ENCODE measurements around the gene KRTAP4-1.
"Not testable (repeated sequence)": the region's sequence is repeated elsewhere in the genome, so short reads cannot be mapped to it uniquely, and the experiment has no call there.

The KRTAP4-1 gene

GRCh38 chr17:41168121-41168520 lies 16.6 kb downstream of the KRTAP4-1 start, which contains the start of gene KRTAP4-3:
KRTAP4-3 (minus strand) TSS chr17:41168221; CDS start chr17:41168172, 49 bp downstream.
- DNase-seq, result no peak

GRCh38 chr17:41167561-41167960 lies 17.1 kb downstream of the KRTAP4-1 start:
- DNase-seq, result no peak

GRCh38 chr17:41163828-41164227 lies 20.9 kb downstream of the KRTAP4-1 start:
- DNase-seq, result no peak

- no peak for DNase-seq
Measured at GRCh38 chr17:41160648-41161047, 24.1 kb downstream of the KRTAP4-1 start, which contains the start of gene KRTAP4-4. KRTAP4-4 (minus strand) TSS chr17:41160748; CDS start chr17:41160691, 57 bp downstream.

GRCh38 chr17:41160190-41160589 lies 24.5 kb downstream of the KRTAP4-1 start:
- not testable (repeated sequence) for DNase-seq

GRCh38 chr17:41153856-41154255 lies 30.9 kb downstream of the KRTAP4-1 start:
- no peak for DNase-seq

GRCh38 chr17:41151525-41151924 lies 33.2 kb downstream of the KRTAP4-1 start:
- DNase-seq, result no peak

- DNase-seq, result no peak
Measured at GRCh38 chr17:41150026-41150425, 34.7 kb downstream of the KRTAP4-1 start.

- no peak for DNase-seq
Measured at GRCh38 chr17:41149652-41149985, 35.1 kb downstream of the KRTAP4-1 start, which contains the start of gene KRTAP4-5. KRTAP4-5 (minus strand) TSS chr17:41149825; CDS start chr17:41149767, 58 bp downstream.

GRCh38 chr17:41148971-41149651 lies 35.6 kb downstream of the KRTAP4-1 start:
- DNase-seq, result not testable (repeated sequence)

GRCh38 chr17:41147531-41148204 lies 37.0 kb downstream of the KRTAP4-1 start:
- no peak for DNase-seq

GRCh38 chr17:41145261-41145660 lies 39.5 kb downstream of the KRTAP4-1 start:
- DNase-seq, result no peak

GRCh38 chr17:41144846-41145245 lies 39.9 kb downstream of the KRTAP4-1 start:
- DNase-seq, result no peak

GRCh38 chr17:41141361-41141760 lies 43.4 kb downstream of the KRTAP4-1 start:
- DNase-seq, result no peak

- no peak for DNase-seq
Measured at GRCh38 chr17:41140360-41141131, 44.2 kb downstream of the KRTAP4-1 start, which contains the start of gene KRTAP4-6. KRTAP4-6 (minus strand) TSS chr17:41140544; CDS start chr17:41140487, 57 bp downstream.

GRCh38 chr17:41139865-41140264 lies 44.8 kb downstream of the KRTAP4-1 start:
- not testable (repeated sequence) for DNase-seq

All from NCI-H82 (cell line).